ENCODE data around the gene CHMP1A. TPM values are rescaled to one million over a fixed set of nuclear protein-coding genes. Genes with fewer than 3 reads are reported as not detected.

The CHMP1A gene
- total and polyA plus RNA-seq, 2 donors (not counting 1 experiment from before 2014, with no cell fraction given): 61.0 to 66.2 TPM

DNA sequence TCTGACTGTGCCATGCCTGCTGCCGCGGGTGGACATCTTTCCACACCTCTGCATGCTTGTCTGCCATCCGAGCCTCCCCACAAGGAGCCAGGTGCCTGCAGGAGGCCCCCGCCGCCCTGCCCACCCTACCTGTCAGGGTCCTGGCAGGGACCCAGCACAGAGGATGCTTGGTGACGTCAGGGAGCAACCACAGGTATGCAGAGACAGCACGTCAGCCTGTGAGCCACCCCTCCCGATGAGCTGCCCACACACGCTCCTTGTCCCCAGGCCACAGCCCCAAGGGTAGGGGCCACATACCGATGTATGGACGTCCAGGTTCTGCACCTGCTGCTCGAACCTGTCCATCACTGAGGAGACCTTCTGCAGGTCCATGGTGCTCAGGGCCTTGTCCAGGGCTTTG lies 10.6 kb downstream of the CHMP1A start:
- no peaks in the 10 kb centered on the region for H3K9me3 ChIP-seq (ENCODE audit: control insufficient read depth, insufficient read depth, low read depth, low read length)
- H3K79me2 ChIP-seq (ENCODE audit: control insufficient read depth, insufficient read depth, low read length): peaks cover 8% of the 10 kb centered on the region
- DNase-seq (ENCODE audit: low read depth in 2 of 2): no peak
- no peaks in the 10 kb centered on the region for H3K27me3 ChIP-seq (ENCODE audit: control insufficient read depth, insufficient read depth, low read length)
- H3K36me3 ChIP-seq (ENCODE audit: control insufficient read depth, insufficient read depth, low read length): peaks cover 26% of the 10 kb centered on the region
- H2AFZ ChIP-seq (ENCODE audit: low read length): no peak overlapping the region
- no peak overlapping the region for H3K4me2 ChIP-seq (ENCODE audit: extremely low read depth, insufficient read depth, low read length)
- no peak overlapping the region for H3K9ac ChIP-seq (ENCODE audit: insufficient read depth, low read length)
- H3K4me1 ChIP-seq (ENCODE audit: control insufficient read depth, extremely low read depth, insufficient read depth, low read length): no peaks in the 10 kb centered on the region
- H4K20me1 ChIP-seq (ENCODE audit: control insufficient read depth, extremely low read depth, insufficient read depth, low read length): no peaks in the 10 kb centered on the region
- H3K4me3 ChIP-seq (replicated peaks in 1 of 4; ENCODE audit: control extremely low read depth in 1 of 4, insufficient read depth in 1 of 4, low read depth in 3 of 4, low read length in 4 of 4): no peak overlapping the region
- no peak overlapping the region for H3K27ac ChIP-seq (ENCODE audit: insufficient read depth, low read length)
- no peak for TF ChIP-seq EZH2 (IDR thresholded peaks at IDR 0.05; ENCODE audit: low read length, missing control alignments)
- TF ChIP-seq, protein P1, sequence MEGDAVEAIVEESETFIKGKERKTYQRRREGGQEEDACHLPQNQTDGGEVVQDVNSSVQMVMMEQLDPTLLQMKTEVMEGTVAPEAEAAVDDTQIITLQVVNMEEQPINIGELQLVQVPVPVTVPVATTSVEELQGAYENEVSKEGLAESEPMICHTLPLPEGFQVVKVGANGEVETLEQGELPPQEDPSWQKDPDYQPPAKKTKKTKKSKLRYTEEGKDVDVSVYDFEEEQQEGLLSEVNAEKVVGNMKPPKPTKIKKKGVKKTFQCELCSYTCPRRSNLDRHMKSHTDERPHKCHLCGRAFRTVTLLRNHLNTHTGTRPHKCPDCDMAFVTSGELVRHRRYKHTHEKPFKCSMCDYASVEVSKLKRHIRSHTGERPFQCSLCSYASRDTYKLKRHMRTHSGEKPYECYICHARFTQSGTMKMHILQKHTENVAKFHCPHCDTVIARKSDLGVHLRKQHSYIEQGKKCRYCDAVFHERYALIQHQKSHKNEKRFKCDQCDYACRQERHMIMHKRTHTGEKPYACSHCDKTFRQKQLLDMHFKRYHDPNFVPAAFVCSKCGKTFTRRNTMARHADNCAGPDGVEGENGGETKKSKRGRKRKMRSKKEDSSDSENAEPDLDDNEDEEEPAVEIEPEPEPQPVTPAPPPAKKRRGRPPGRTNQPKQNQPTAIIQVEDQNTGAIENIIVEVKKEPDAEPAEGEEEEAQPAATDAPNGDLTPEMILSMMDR (conservative IDR thresholded peaks at IDR 0.05 in 1 of 2, IDR thresholded peaks at IDR 0.05 in 1 of 2; ENCODE audit: low read depth in 1 of 2, low read length in 2 of 2): no peak

DNA sequence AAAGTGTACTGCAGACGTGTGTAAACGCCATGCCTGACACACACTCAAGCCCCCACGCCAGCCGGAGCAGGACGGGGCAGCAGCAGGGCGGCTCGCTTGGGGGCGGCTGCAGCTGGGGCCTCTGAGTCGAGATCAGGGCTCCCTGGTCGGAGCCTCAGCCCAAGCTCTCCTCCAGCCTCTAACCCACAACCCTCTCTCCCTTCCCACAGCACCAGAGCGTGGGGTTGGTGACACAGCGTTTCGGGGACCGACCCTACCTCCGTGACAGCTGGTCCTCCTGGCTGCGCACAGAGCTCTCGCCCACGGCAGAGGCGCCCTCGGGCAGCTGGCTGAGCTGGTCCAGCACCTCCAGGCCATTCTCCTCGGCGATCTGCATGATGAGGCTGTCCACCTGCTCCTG lies 11.2 kb downstream of the CHMP1A start:
- Histone ChIP-seq H3K79me2 (ENCODE audit: control insufficient read depth, insufficient read depth, low read length) (peaks cover 2% of the 10 kb centered on the region), H3K36me3 (ENCODE audit: control insufficient read depth, insufficient read depth, low read length) (peaks cover 23% of the 10 kb centered on the region), H3K27me3 (ENCODE audit: control insufficient read depth, insufficient read depth, low read length) (no peaks in the 10 kb centered on the region), H3K27ac (ENCODE audit: insufficient read depth, low read length) (no peak overlapping the region), H2AFZ (ENCODE audit: low read length) (no peak overlapping the region), H4K20me1 (ENCODE audit: control insufficient read depth, extremely low read depth, insufficient read depth, low read length) (no peaks in the 10 kb centered on the region), H3K4me1 (ENCODE audit: control insufficient read depth, extremely low read depth, insufficient read depth, low read length) (no peaks in the 10 kb centered on the region), H3K9ac (ENCODE audit: insufficient read depth, low read length) (no peak overlapping the region), H3K4me2 (ENCODE audit: extremely low read depth, insufficient read depth, low read length) (no peak overlapping the region), H3K4me3 (replicated peaks in 1 of 4; ENCODE audit: control extremely low read depth in 1 of 4, insufficient read depth in 1 of 4, low read depth in 3 of 4, low read length in 4 of 4) (no peak overlapping the region), H3K9me3 (ENCODE audit: control insufficient read depth, insufficient read depth, low read depth, low read length) (no peaks in the 10 kb centered on the region)
- no peak for DNase-seq (ENCODE audit: low read depth in 2 of 2)
- no peak for TF ChIP-seq EZH2 (IDR thresholded peaks at IDR 0.05; ENCODE audit: low read length, missing control alignments)
- TF ChIP-seq, protein P1 (conservative IDR thresholded peaks at IDR 0.05 in 1 of 2, IDR thresholded peaks at IDR 0.05 in 1 of 2; ENCODE audit: low read depth in 1 of 2, low read length in 2 of 2): no peak

DNA sequence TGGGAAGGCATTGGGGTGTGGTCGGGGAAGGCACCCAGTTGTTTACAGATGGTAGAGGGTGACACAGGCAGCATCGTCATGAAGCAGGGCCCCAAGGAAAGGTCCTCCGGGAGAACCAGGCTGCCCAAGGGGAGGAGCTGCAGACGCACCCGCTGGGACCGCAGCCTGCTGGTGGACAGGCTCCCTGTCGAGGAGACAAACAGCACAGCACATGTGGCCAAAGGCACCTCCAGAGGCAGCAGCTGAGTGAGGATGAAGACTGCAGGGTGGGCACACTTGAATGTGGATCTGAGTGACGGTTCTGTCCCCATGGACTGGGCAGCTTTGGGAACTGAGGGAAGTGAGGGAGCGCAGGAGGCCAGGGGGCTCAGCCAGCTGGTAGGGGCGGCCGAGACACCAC lies 12.4 kb downstream of the CHMP1A start:
- no peak overlapping the region for H3K27ac ChIP-seq (ENCODE audit: insufficient read depth, low read length)
- peaks cover 4% of the 10 kb centered on the region for H3K4me1 ChIP-seq (ENCODE audit: control insufficient read depth, extremely low read depth, insufficient read depth, low read length)
- DNase-seq (ENCODE audit: low read depth in 2 of 2): no peak
- no peaks in the 10 kb centered on the region for H3K27me3 ChIP-seq (ENCODE audit: control insufficient read depth, insufficient read depth, low read length)
- no peak overlapping the region for H3K4me2 ChIP-seq (ENCODE audit: extremely low read depth, insufficient read depth, low read length)
- H3K9ac ChIP-seq (ENCODE audit: insufficient read depth, low read length): no peak overlapping the region
- H3K79me2 ChIP-seq (ENCODE audit: control insufficient read depth, insufficient read depth, low read length): no peaks in the 10 kb centered on the region
- H3K9me3 ChIP-seq (ENCODE audit: control insufficient read depth, insufficient read depth, low read depth, low read length): no peaks in the 10 kb centered on the region
- H3K4me3 ChIP-seq (replicated peaks in 1 of 4; ENCODE audit: control extremely low read depth in 1 of 4, insufficient read depth in 1 of 4, low read depth in 3 of 4, low read length in 4 of 4): no peak overlapping the region
- H4K20me1 ChIP-seq (ENCODE audit: control insufficient read depth, extremely low read depth, insufficient read depth, low read length): no peaks in the 10 kb centered on the region
- TF ChIP-seq, protein P1 (conservative IDR thresholded peaks at IDR 0.05 in 1 of 2, IDR thresholded peaks at IDR 0.05 in 1 of 2; ENCODE audit: low read depth in 1 of 2, low read length in 2 of 2): no peak
- no peak for TF ChIP-seq EZH2 (IDR thresholded peaks at IDR 0.05; ENCODE audit: low read length, missing control alignments)
- no peak overlapping the region for H2AFZ ChIP-seq (ENCODE audit: low read length)
- peaks cover 21% of the 10 kb centered on the region for H3K36me3 ChIP-seq (ENCODE audit: control insufficient read depth, insufficient read depth, low read length)
